ENCODE data around the gene CCNL1. TPM values are rescaled to one million over a fixed set of nuclear protein-coding genes. Genes with fewer than 3 reads are reported as not detected.

Gene CCNL1
- total RNA-seq, 1 experiment from 2014 or later, result 291 TPM

GRCh38 chr3:157098121-157098822, 61.7 kb downstream of the CCNL1 start:
- intact Hi-C loops (cut with micrococcal nuclease; ENCODE audit: unreplicated experiment), result no loop called here
- Mint-ChIP-seq H3K27ac (ENCODE audit: unreplicated experiment) (no peak overlapping the region), H3K4me3 (ENCODE audit: low read depth, unreplicated experiment) (no peak overlapping the region), H3K36me3 (ENCODE audit: insufficient read depth, unreplicated experiment) (no peaks in the 10 kb centered on the region), H3K4me1 (ENCODE audit: low read depth, unreplicated experiment) (peaks cover 23% of the 10 kb centered on the region), H3K9me3 (ENCODE audit: low read depth, unreplicated experiment) (no peaks in the 10 kb centered on the region), H3K27me3 (ENCODE audit: unreplicated experiment) (no peaks in the 10 kb centered on the region)
- CTCF ChIA-PET, result interaction anchor here (0.7 to 2.7 kb wide), 3 partner anchors 9 to 24 kb away, joined by 3 to 16 read pairs (median 4); no protein-coding TSS in a partner anchor
- TF ChIP-seq CTCF (IDR thresholded peaks at IDR 0.05; ENCODE audit: unreplicated experiment), result no peak
- BruUV-seq (replicated peaks), result no TSS peak
- DNase-seq, result no peak
